A673 (cell line): Measurements from ENCODE around the gene HNF1A.

Experiments used
- CTCF ChIP-seq: fragments of 300-800, 200-600 bp; sonication (generic); conservative IDR thresholded peaks from 2 replicates; pipeline ENCODE4 v1.5.1; 2017; ENCODE audit warnings: low read depth, mild to moderate bottlenecking, antibody characterized with exemption, low read length, moderate library complexity, mixed read lengths
- EZH2 ChIP-seq: fragments of 200-600 bp; sonication (generic); IDR thresholded peaks from 2 replicates; pipeline ENCODE4 v1.6.1; 2017; ENCODE audit warnings: borderline replicate concordance, low read depth, mild to moderate bottlenecking, mixed read lengths, antibody characterized with exemption, low read length; ENCODE audit not compliant: poor library complexity, severe bottlenecking

- TF ChIP-seq CTCF (no peak), EZH2 (no peak)
These were observed 19.1 kb downstream of the HNF1A start for GRCh38 chr12:120997448-120997847.
